Hepatocyte (in vitro differentiated cells): Measurements from ENCODE around the gene PDILT. TPM values are rescaled to one million over a fixed set of nuclear protein-coding genes. Genes with fewer than 3 reads are reported as not detected.
A peak's percentile ranks its signal among the peaks of the same experiment; 100 is the strongest.
"Not testable (repeated sequence)": the region's sequence is repeated elsewhere in the genome, so short reads cannot be mapped to it uniquely, and the experiment has no call there.

Experiments used
- DNase-seq: peaks from one replicate; pipeline ENCODE4 v3.0.0-alpha.2; 2016; ENCODE audit warnings: low spot score
- H2AFZ ChIP-seq: fragments of 200-600 bp; sonication (generic); 2 replicates; pipeline ENCODE4 v1.6.0; 2016; ENCODE audit warnings: antibody characterized with exemption, mild to moderate bottlenecking
- H3K27ac ChIP-seq: fragments of 200-600 bp; sonication (generic); 2 replicates; pipeline ENCODE4 v1.5.1; 2016; ENCODE audit warnings: mild to moderate bottlenecking
- H3K27me3 ChIP-seq: fragments of 200-600 bp; sonication (generic); 2 replicates; pipeline ENCODE4 v1.6.1; 2016
- H3K36me3 ChIP-seq: fragments of 200-600 bp; sonication (generic); replicated peaks from 2 replicates; pipeline ENCODE4 v1.5.1; 2016; ENCODE audit warnings: low read depth; ENCODE audit not compliant: insufficient read depth
- H3K4me1 ChIP-seq: fragments of 200-600 bp; sonication (generic); 2 replicates; pipeline ENCODE4 v1.5.1; 2016; ENCODE audit warnings: mild to moderate bottlenecking, moderate library complexity; ENCODE audit not compliant: insufficient read depth
- H3K4me2 ChIP-seq: fragments of 200-600 bp; sonication (generic); 2 replicates; pipeline ENCODE4 v1.6.0; 2016
- H3K4me3 ChIP-seq: fragments of 200-600 bp; sonication (generic); 2 replicates; pipeline ENCODE4 v1.5.1; 2016; ENCODE audit warnings: mild to moderate bottlenecking
- H3K79me2 ChIP-seq: fragments of 200-600 bp; sonication (generic); 2 replicates; pipeline ENCODE4 v1.6.0; 2017; ENCODE audit warnings: mild to moderate bottlenecking
- H3K9me2 ChIP-seq: fragments of 200-600 bp; sonication (generic); replicated peaks from 2 replicates; pipeline ENCODE4 v1.6.0; 2017; ENCODE audit warnings: mild to moderate bottlenecking; ENCODE audit not compliant: insufficient read depth
- H3K9me3 ChIP-seq: fragments of 200-600 bp; sonication (generic); 2 replicates; pipeline ENCODE4 v1.5.1; 2016; ENCODE audit warnings: low read depth, mild to moderate bottlenecking
- H4K20me1 ChIP-seq: fragments of 200-600 bp; sonication (generic); 2 replicates; pipeline ENCODE4 v1.6.0; 2016; ENCODE audit warnings: mild to moderate bottlenecking; ENCODE audit not compliant: insufficient read depth, poor library complexity, severe bottlenecking
- EZH2 ChIP-seq: fragments of 200-600 bp; sonication (generic); IDR thresholded peaks from 2 replicates; pipeline ENCODE4 v1.6.1; 2016; ENCODE audit warnings: antibody characterized with exemption, mild to moderate bottlenecking, borderline replicate concordance
- EZH2phosphoT487 ChIP-seq: fragments of 200-600 bp; sonication (generic); IDR thresholded peaks from one replicate; pipeline ENCODE4 v1.6.1; 2018; ENCODE audit warnings: antibody characterized with exemption, mild to moderate bottlenecking, low read depth, moderate library complexity; ENCODE audit not compliant: unreplicated experiment, severe bottlenecking
- WGBS: methylation state at CpG from one replicate; pipeline ENCODE4 v1.1.6; 2016; ENCODE audit warnings: low lambda C conversion rate; ENCODE audit errors: missing lambda C conversion rate; 5-methylcytosine and 5-hydroxymethylcytosine counted together
- polyA plus RNA-seq: library from polyadenylated mRNA; unstranded; fragments of >200 nt; fragmentation: Nextera tagmentation; extraction: Ambion mirVana; gene quantifications from 2 replicates; pipeline ENCODE4 v1.2.1, GENCODE V29; 2016
- total RNA-seq: library from RNA; depleted of rRNA; stranded (reverse); fragments of >200 nt; gene quantifications from 2 replicates; pipeline ENCODE4 v1.2.3, GENCODE V29; 2014
- TF ChIP-seq, protein P1 (sequence below): fragments of 200-600 bp; sonication (generic); IDR thresholded peaks from 2 replicates; pipeline ENCODE4 v1.5.1; 2016; ENCODE audit warnings: antibody characterized with exemption, mild to moderate bottlenecking; ENCODE audit not compliant: poor library complexity

PDILT gene
- total and polyA plus RNA-seq, 2 experiments from 2014 or later: not detected

DNA sequence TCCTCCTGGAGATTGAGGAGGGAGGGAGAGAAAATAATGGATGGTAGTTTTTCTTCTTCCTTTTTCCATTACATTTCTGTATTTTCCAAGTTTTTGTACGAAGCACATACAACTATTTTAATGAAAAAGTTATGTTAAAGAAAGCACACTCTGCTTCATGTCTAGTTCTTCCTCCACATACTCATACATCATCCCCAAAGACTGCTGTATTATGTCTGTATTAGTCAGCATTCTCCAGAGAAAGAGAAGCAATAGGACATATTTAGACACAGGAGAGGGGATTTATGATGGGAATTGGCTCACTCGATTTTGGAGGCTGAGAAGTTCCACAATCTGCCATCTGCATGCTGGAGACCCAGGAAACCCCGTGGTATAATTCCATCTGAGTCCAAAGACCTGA is 36.7 kb upstream of the PDILT start:
- Histone ChIP-seq H3K27me3 (no peaks in the 10 kb centered on the region), H2AFZ (no peak overlapping the region), H3K27ac (peak overlapping the region; percentile 76), H3K4me3 (no peak overlapping the region), H3K79me2 (no peaks in the 10 kb centered on the region), H4K20me1 (no peaks in the 10 kb centered on the region), H3K4me1 (no peaks in the 10 kb centered on the region), H3K4me2 (no peak overlapping the region), H3K9me3 (no peaks in the 10 kb centered on the region), H3K36me3 (no peaks in the 10 kb centered on the region), H3K9me2 (no peaks in the 10 kb centered on the region)
- 77% methylated on average over 3 of the region's 3 CpGs for WGBS
- no peak for TF ChIP-seq EZH2
- TF ChIP-seq EZH2phosphoT487: no peak
- TF ChIP-seq, protein P1, sequence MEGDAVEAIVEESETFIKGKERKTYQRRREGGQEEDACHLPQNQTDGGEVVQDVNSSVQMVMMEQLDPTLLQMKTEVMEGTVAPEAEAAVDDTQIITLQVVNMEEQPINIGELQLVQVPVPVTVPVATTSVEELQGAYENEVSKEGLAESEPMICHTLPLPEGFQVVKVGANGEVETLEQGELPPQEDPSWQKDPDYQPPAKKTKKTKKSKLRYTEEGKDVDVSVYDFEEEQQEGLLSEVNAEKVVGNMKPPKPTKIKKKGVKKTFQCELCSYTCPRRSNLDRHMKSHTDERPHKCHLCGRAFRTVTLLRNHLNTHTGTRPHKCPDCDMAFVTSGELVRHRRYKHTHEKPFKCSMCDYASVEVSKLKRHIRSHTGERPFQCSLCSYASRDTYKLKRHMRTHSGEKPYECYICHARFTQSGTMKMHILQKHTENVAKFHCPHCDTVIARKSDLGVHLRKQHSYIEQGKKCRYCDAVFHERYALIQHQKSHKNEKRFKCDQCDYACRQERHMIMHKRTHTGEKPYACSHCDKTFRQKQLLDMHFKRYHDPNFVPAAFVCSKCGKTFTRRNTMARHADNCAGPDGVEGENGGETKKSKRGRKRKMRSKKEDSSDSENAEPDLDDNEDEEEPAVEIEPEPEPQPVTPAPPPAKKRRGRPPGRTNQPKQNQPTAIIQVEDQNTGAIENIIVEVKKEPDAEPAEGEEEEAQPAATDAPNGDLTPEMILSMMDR: no peak
- no peak for DNase-seq

DNA sequence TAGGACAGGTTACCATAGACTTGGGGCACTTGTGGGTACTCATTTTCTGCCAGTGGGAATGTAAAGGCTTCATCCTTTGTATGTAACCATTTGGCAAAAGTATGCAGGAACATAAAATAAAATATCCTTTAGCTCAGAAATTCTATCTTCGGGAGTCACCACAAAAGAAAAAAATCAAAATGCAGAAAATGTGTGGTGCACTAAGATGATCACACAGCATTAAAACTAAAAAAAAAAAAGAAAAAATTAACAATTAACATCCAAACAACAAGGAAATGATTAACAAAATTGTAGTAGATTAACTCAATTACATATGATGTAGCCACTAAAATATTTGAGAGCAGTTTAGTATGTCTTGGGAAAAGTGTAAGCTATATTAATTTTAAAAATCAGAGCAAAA is 36.2 kb upstream of the PDILT start:
- not testable (repeated sequence) for H3K9me2 ChIP-seq, H3K4me3 ChIP-seq, H3K79me2 ChIP-seq, H3K36me3 ChIP-seq, H3K9me3 ChIP-seq, H2AFZ ChIP-seq, DNase-seq, H3K4me1 ChIP-seq, H3K27me3 ChIP-seq, H3K4me2 ChIP-seq, H4K20me1 ChIP-seq
- peak overlapping the region; percentile 76 for H3K27ac ChIP-seq
- 73% methylated on average over 1 of the region's 1 CpG for WGBS

DNA sequence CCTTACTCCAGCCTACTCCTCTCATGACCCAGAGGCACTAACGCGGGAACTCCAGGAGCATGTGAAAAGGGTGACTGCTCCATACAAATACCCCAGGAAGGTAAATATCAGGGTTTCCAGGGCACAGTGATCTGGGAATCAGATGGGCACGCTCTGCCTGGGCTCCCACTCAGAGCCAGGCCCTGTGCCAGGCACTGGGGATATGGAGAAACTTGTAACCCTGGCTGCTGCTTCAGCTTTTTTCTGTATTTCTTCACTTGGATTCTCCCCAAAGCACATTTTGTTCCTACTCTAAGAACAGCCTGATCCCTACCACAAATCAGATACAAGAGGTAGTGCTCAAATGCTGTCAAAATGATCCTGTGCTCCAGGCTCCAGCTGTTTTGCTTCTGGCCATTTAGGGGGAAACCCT is 35.3 kb upstream of the PDILT start:
- H3K9me3 ChIP-seq, H3K4me3 ChIP-seq, H3K4me1 ChIP-seq, H4K20me1 ChIP-seq, H3K9me2 ChIP-seq, H3K4me2 ChIP-seq, H2AFZ ChIP-seq, H3K79me2 ChIP-seq, H3K27me3 ChIP-seq, DNase-seq, H3K36me3 ChIP-seq: not testable (repeated sequence)
- WGBS: 87% methylated on average over 3 of the region's 3 CpGs
- peak overlapping the region; percentile 78 for H3K27ac ChIP-seq

DNA sequence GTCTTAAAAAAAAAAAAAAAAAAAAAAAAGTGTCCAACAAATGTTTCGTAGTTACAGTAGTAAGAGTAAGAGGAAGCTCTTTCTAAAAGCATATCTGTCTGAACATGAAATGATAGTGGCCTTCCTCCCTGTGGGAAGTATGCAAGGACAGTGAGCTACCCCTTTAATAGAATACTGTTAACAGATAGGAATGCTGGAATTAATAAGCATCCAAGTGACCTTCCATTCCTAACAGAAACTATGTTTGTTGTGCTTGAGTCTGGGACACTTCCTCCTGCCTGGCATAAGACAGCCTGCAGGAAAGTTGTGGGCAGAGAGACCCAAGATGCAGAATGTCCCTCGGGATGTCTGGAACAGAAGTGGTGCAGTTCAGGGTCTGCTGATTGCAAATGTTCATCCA is 34.4 kb upstream of the PDILT start:
- not testable (repeated sequence) for H3K4me1 ChIP-seq, DNase-seq, H2AFZ ChIP-seq, H3K4me2 ChIP-seq, H3K4me3 ChIP-seq, H3K36me3 ChIP-seq, H3K9me3 ChIP-seq, H3K27me3 ChIP-seq, H3K79me2 ChIP-seq, H3K27ac ChIP-seq, H3K9me2 ChIP-seq, H4K20me1 ChIP-seq
- WGBS: 96% methylated on average over 2 of the region's 2 CpGs

DNA sequence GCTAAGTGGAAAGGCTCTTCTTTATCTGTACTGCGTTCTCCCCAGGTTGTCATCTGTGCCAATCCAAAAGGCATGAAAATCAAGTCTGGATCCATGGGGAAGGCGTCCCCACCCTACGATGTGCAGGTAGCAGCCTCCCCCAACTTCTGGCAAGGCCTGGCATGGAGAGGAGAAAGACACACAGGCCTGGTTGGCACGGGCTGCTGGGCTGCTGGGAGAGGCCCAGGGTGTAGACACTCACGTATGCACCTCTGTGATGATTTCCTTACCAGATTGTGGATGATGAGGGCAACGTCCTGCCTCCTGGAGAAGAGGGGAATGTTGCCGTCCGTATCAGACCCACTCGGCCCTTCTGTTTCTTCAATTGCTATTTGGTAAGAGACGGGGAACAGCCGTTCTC is 26.4 kb upstream of the PDILT start:
- H3K4me1 ChIP-seq: no peaks in the 10 kb centered on the region
- no peaks in the 10 kb centered on the region for H3K9me2 ChIP-seq
- 84% methylated on average over 11 of the region's 11 CpGs for WGBS
- TF ChIP-seq EZH2 (no peak), EZH2phosphoT487 (no peak)
- TF ChIP-seq, protein P1: no peak
- no peaks in the 10 kb centered on the region for H3K36me3 ChIP-seq
- no peak overlapping the region for H3K4me3 ChIP-seq
- H3K27ac ChIP-seq: no peak overlapping the region
- no peak overlapping the region for H3K4me2 ChIP-seq
- no peaks in the 10 kb centered on the region for H4K20me1 ChIP-seq
- no peaks in the 10 kb centered on the region for H3K79me2 ChIP-seq
- H2AFZ ChIP-seq: no peak overlapping the region
- no peak for DNase-seq
- H3K9me3 ChIP-seq: no peaks in the 10 kb centered on the region
- H3K27me3 ChIP-seq: no peaks in the 10 kb centered on the region

DNA sequence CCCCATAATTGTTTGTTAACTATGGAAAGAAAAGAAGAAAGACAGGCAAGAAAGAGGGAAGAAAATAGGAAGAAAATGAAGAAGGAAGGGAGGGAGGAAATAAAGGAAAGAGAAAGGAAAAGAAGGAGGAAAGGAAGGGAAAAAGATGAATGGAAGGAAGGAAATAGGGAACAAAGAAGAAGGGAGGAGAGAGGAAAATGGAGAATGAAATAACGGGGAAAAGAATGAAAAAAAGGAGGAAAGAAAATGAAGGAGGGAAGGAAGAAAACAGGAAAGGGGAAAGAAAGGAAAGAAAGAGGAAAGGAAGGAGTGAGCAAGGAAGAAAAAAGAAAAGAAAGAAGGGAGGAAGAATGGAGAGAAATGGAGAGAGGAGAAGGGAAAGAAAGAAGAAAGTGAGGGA is 25.9 kb upstream of the PDILT start:
- not testable (repeated sequence) for H3K79me2 ChIP-seq, H3K4me3 ChIP-seq
- 100% methylated on average over 1 of the region's 1 CpG for WGBS

DNA sequence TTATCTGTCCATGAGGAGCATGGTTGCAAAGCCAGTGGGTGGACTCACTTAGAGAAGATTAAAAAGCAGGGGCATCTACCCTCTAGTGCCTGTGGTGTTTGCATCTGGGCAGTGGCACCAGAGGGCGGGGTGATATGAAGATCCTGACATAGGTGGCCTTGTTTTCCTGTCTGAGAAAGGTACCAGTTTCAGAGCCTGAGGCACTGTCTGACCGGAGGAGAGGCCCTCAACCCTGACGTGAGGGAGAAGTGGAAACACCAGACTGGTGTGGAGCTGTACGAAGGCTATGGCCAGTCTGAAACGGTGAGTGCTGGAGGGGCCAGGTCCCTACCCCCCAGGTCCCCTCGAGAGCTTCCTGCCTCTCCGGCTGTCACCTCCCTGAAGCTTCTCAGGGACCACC is 25.0 kb upstream of the PDILT start:
- not testable (repeated sequence) for H3K79me2 ChIP-seq, DNase-seq, H2AFZ ChIP-seq, H4K20me1 ChIP-seq, H3K4me3 ChIP-seq, H3K27ac ChIP-seq, H3K9me2 ChIP-seq, H3K9me3 ChIP-seq, H3K4me1 ChIP-seq, H3K4me2 ChIP-seq, H3K36me3 ChIP-seq, H3K27me3 ChIP-seq
- 96% methylated on average over 6 of the region's 7 CpGs for WGBS

More for the DNA sequence above, 25.9 kb upstream of the PDILT start:
- not testable (repeated sequence) for H3K36me3 ChIP-seq, H3K9me3 ChIP-seq, H2AFZ ChIP-seq, H3K4me1 ChIP-seq, H3K27me3 ChIP-seq, H3K4me2 ChIP-seq, H3K9me2 ChIP-seq, DNase-seq, H3K27ac ChIP-seq, H4K20me1 ChIP-seq
